ENCODE data around the gene SLC44A5.

Gene SLC44A5

GRCh38 chr1:75579046-75579445, 31.9 kb downstream of the SLC44A5 start:
- in situ Hi-C loops (cut with HindIII; ENCODE audit: low sequenced_read_pairs): no loop called here
- TF ChIP-seq CTCF (IDR thresholded peaks at IDR 0.05; ENCODE audit: low read depth, low read length, missing control alignments): no peak
- DNase-seq (ENCODE audit: low read depth): no peak
- H3K4me3 ChIP-seq (ENCODE audit: low read depth, low read length): no peak overlapping the region

GRCh38 chr1:75575837-75576236, 35.1 kb downstream of the SLC44A5 start:
- no peak for TF ChIP-seq CTCF (IDR thresholded peaks at IDR 0.05; ENCODE audit: low read depth, low read length, missing control alignments)
- no peak for DNase-seq (ENCODE audit: low read depth)
- in situ Hi-C loops (cut with HindIII; ENCODE audit: low sequenced_read_pairs): no loop called here
- H3K4me3 ChIP-seq (ENCODE audit: low read depth, low read length): no peak overlapping the region

- TF ChIP-seq CTCF (IDR thresholded peaks at IDR 0.05; ENCODE audit: low read depth, low read length, missing control alignments): no peak
- DNase-seq (ENCODE audit: low read depth): no peak
- in situ Hi-C loops (cut with HindIII; ENCODE audit: low sequenced_read_pairs): no loop called here
- H3K4me3 ChIP-seq (ENCODE audit: low read depth, low read length): no peak overlapping the region
Measured at GRCh38 chr1:75567191-75567590, 43.7 kb downstream of the SLC44A5 start.

- in situ Hi-C loops (cut with HindIII; ENCODE audit: low sequenced_read_pairs): no loop called here
- DNase-seq (ENCODE audit: low read depth): no peak
- no peak overlapping the region for H3K4me3 ChIP-seq (ENCODE audit: low read depth, low read length)
- TF ChIP-seq CTCF (IDR thresholded peaks at IDR 0.05; ENCODE audit: low read depth, low read length, missing control alignments): no peak
Measured at GRCh38 chr1:75559800-75560199, 51.1 kb downstream of the SLC44A5 start.

- in situ Hi-C loops (cut with HindIII; ENCODE audit: low sequenced_read_pairs): no loop called here
- no peak for DNase-seq (ENCODE audit: low read depth)
- TF ChIP-seq CTCF (IDR thresholded peaks at IDR 0.05; ENCODE audit: low read depth, low read length, missing control alignments): no peak
- H3K4me3 ChIP-seq (ENCODE audit: low read depth, low read length): no peak overlapping the region
Measured at GRCh38 chr1:75559136-75559535, 51.8 kb downstream of the SLC44A5 start.

GRCh38 chr1:75554870-75555269, 56.0 kb downstream of the SLC44A5 start:
- no peak overlapping the region for H3K4me3 ChIP-seq (ENCODE audit: low read depth, low read length)
- DNase-seq (ENCODE audit: low read depth): no peak
- in situ Hi-C loops (cut with HindIII; ENCODE audit: low sequenced_read_pairs): no loop called here
- no peak for TF ChIP-seq CTCF (IDR thresholded peaks at IDR 0.05; ENCODE audit: low read depth, low read length, missing control alignments)

GRCh38 chr1:75554181-75554580, 56.7 kb downstream of the SLC44A5 start:
- in situ Hi-C loops (cut with HindIII; ENCODE audit: low sequenced_read_pairs): no loop called here
- DNase-seq (ENCODE audit: low read depth): no peak
- no peak for TF ChIP-seq CTCF (IDR thresholded peaks at IDR 0.05; ENCODE audit: low read depth, low read length, missing control alignments)
- H3K4me3 ChIP-seq (ENCODE audit: low read depth, low read length): no peak overlapping the region
